GM19240 (cell line): ENCODE data around the gene SLCO1B3.
"Not testable (repeated sequence)": the region's sequence is repeated elsewhere in the genome, so short reads cannot be mapped to it uniquely, and the experiment has no call there.

ENCODE experiments used
- DNase-seq: peaks from one replicate; pipeline ENCODE4 v3.0.0; 2011; ENCODE audit warnings: low spot score; ENCODE audit not compliant: insufficient read length

SLCO1B3 gene

GRCh38 chr12:20810487-20810886 lies at the start of gene SLCO1B3:
SLCO1B3 (plus strand) TSS chr12:20810705; CDS start chr12:20815739, 5,034 bp downstream.
- no peak for DNase-seq

GRCh38 chr12:20777420-20777819 lies 33.1 kb upstream of the SLCO1B3 start:
- DNase-seq, result no peak

- no peak for DNase-seq
These were observed 31.5 kb upstream of the SLCO1B3 start for GRCh38 chr12:20778969-20779368.

GRCh38 chr12:20779971-20780370 lies 30.5 kb upstream of the SLCO1B3 start:
- not testable (repeated sequence) for DNase-seq

- DNase-seq, result not testable (repeated sequence)
These were observed 26.6 kb upstream of the SLCO1B3 start for GRCh38 chr12:20783796-20784357.

- no peak for DNase-seq
These were observed 17.5 kb upstream of the SLCO1B3 start for GRCh38 chr12:20792971-20793370.

- DNase-seq, result no peak
These were observed 12.0 kb upstream of the SLCO1B3 start for GRCh38 chr12:20798554-20798953.

- no peak for DNase-seq
These were observed 10.3 kb upstream of the SLCO1B3 start for GRCh38 chr12:20800160-20800559.

- DNase-seq, result no peak
These were observed 9.5 kb upstream of the SLCO1B3 start for GRCh38 chr12:20801035-20801434.

GRCh38 chr12:20805921-20806320 lies 4.6 kb upstream of the SLCO1B3 start:
- no peak for DNase-seq

GRCh38 chr12:20807192-20808080 lies 3.1 kb upstream of the SLCO1B3 start:
- no peak for DNase-seq

GRCh38 chr12:20808521-20808920 lies 2.0 kb upstream of the SLCO1B3 start:
- DNase-seq, result no peak

- DNase-seq, result no peak
These were observed 5.1 kb downstream of the SLCO1B3 start for GRCh38 chr12:20815574-20815973.

- no peak for DNase-seq
These were observed 11.9 kb downstream of the SLCO1B3 start for GRCh38 chr12:20822415-20822814.

- DNase-seq, result no peak
These were observed 12.4 kb downstream of the SLCO1B3 start for GRCh38 chr12:20822925-20823324.

- no peak for DNase-seq
These were observed 19.4 kb downstream of the SLCO1B3 start for GRCh38 chr12:20829919-20830318.

GRCh38 chr12:20830456-20830855 lies 20.0 kb downstream of the SLCO1B3 start:
- DNase-seq, result no peak

- no peak for DNase-seq
These were observed 22.4 kb downstream of the SLCO1B3 start for GRCh38 chr12:20832911-20833310.

- no peak for DNase-seq
These were observed 42.1 kb downstream of the SLCO1B3 start for GRCh38 chr12:20852649-20853048.

- no peak for DNase-seq
These were observed 52.6 kb downstream of the SLCO1B3 start for GRCh38 chr12:20863056-20863455.

GRCh38 chr12:20865873-20866272 lies 55.4 kb downstream of the SLCO1B3 start:
- DNase-seq, result no peak

GRCh38 chr12:20868277-20868676 lies 57.8 kb downstream of the SLCO1B3 start:
- DNase-seq, result no peak

GRCh38 chr12:20883288-20883687 lies 72.8 kb downstream of the SLCO1B3 start:
- no peak for DNase-seq
